AG04450 (cell line): Measurements from ENCODE around the gene KRT33B. TPM values are rescaled to one million over a fixed set of nuclear protein-coding genes. Genes with fewer than 3 reads are reported as not detected.

ENCODE experiments used
- CTCF ChIA-PET: fragments of 300-600, 350-600 bp; formaldehyde crosslinking; extraction: SDS; loops from one replicate; lab custom pipeline; 2022; ENCODE audit warnings: antibody characterized with exemption, inconsistent platforms; lab: Charles Lee
- POLR2A ChIA-PET: fragments of 350-600 bp; formaldehyde crosslinking; extraction: SDS; loops from one replicate; lab custom pipeline; 2021; ENCODE audit warnings: antibody characterized with exemption, inconsistent platforms; lab: Yijun Ruan, JAX
- DNase-seq: peaks from one replicate; pipeline ENCODE4 v3.0.0-alpha.2; 2011; ENCODE audit warnings: low read depth, low spot score
- H3K27ac ChIP-seq: one replicate; pipeline ENCODE4 v1.5.1; 2012; ENCODE audit warnings: low read depth, low read length, control low read depth
- H3K27me3 ChIP-seq: one replicate; pipeline ENCODE4 v1.6.0; 2012; ENCODE audit warnings: low read length; ENCODE audit not compliant: control insufficient read depth, insufficient read depth
- H3K4me3 ChIP-seq: 2 replicates; pipeline ENCODE4 v1.5.1; 2011; ENCODE audit warnings: mild to moderate bottlenecking, low read depth, low read length, control low read depth
- H3K9me3 ChIP-seq: 2 replicates; pipeline ENCODE4 v1.5.1; 2012; ENCODE audit warnings: low read length; ENCODE audit not compliant: control insufficient read depth, insufficient read depth
- polyA plus RNA-seq: library from polyadenylated mRNA; depleted of rRNA; stranded (reverse); fragments of >200 nt; gene quantifications from 2 replicates; pipeline ENCODE4 v1.2.3, GENCODE V29; 2011
- TF ChIP-seq, protein P1 (sequence below): IDR thresholded peaks from 2 replicates; pipeline ENCODE4 v1.5.1; 2011; ENCODE audit warnings: low read depth, low read length, control low read depth, inconsistent platforms

KRT33B gene
- polyA plus RNA-seq, 1 experiment, result not detected

DNA sequence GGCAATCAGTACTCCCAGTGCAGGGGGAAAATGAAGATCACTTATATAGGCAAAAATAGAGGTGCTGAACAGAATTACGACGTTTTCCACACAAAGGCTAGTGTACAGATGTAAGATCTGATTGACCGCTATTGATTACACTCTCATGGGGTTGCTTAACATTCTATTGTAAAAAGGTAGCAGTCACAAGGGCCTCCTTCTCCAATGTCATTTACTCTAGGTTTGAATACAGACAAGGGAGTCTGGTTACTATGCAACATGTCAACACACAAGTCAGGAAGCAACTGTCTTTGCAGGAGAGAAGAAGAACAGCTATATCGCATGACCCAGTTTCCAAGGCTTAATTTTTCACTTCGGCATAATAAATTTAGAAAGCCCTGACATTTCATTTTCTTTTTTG, 46.9 kb upstream of the KRT33B start:
- POLR2A ChIA-PET, result interaction anchor here (0.7 to 1.5 kb wide), 2 partner anchors 12 to 49 kb away, joined by 4 to 9 read pairs; no protein-coding TSS in a partner anchor
- TF ChIP-seq, protein P1, sequence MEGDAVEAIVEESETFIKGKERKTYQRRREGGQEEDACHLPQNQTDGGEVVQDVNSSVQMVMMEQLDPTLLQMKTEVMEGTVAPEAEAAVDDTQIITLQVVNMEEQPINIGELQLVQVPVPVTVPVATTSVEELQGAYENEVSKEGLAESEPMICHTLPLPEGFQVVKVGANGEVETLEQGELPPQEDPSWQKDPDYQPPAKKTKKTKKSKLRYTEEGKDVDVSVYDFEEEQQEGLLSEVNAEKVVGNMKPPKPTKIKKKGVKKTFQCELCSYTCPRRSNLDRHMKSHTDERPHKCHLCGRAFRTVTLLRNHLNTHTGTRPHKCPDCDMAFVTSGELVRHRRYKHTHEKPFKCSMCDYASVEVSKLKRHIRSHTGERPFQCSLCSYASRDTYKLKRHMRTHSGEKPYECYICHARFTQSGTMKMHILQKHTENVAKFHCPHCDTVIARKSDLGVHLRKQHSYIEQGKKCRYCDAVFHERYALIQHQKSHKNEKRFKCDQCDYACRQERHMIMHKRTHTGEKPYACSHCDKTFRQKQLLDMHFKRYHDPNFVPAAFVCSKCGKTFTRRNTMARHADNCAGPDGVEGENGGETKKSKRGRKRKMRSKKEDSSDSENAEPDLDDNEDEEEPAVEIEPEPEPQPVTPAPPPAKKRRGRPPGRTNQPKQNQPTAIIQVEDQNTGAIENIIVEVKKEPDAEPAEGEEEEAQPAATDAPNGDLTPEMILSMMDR, result no peak

DNA sequence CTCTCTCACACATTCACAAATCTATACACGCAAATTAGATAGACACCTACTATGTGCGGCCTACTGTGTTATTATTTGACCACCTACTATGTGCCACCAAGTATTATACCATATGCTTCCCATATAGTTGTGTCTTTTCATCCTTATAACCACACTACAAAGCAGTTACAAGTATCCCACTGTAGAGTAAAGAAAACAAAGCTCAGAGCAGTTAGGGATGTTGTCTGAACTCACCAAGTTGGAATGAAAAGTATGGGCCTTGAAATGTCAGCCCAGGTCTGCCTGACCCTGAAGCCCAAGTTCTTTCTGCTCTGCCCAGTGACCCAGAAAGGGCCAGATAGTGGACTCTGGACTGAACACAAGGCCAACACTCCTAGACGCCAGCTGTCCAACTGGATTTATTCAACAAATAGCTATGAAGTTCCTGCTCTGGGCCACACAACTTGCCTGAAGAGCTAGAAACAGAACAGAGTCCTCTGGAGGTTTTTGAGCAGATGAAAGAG, 46.3 kb upstream of the KRT33B start:
- DNase-seq, result no peak
- Histone ChIP-seq H3K9me3 (peaks cover 3% of the 10 kb centered on the region; the same call in 1 of the 2 replicates), H3K27ac (peak overlapping the region; percentile 61), H3K4me3 (no peak overlapping the region), H3K27me3 (peaks cover 2% of the 10 kb centered on the region)
- CTCF ChIA-PET, result interaction anchor here (0.8 to 1.3 kb wide), 2 partner anchors 247 to 250 kb away, joined by 3 to 4 read pairs; no protein-coding TSS in a partner anchor
- POLR2A ChIA-PET, result interaction anchor here (0.7 to 1.5 kb wide), 2 partner anchors 12 to 49 kb away, joined by 4 to 9 read pairs; no protein-coding TSS in a partner anchor
- TF ChIP-seq, protein P1, result no peak

More for the DNA sequence above, 46.9 kb upstream of the KRT33B start:
- Histone ChIP-seq H3K4me3 (no peak overlapping the region), H3K27me3 (peaks cover 2% of the 10 kb centered on the region), H3K9me3 (peaks cover under 1% of the 10 kb centered on the region; the same call in 1 of the 2 replicates), H3K27ac (no peak overlapping the region)
- CTCF ChIA-PET, result interaction anchor here (0.8 to 1.3 kb wide), 2 partner anchors 246 to 249 kb away, joined by 3 to 4 read pairs; no protein-coding TSS in a partner anchor
- DNase-seq, result no peak

DNA sequence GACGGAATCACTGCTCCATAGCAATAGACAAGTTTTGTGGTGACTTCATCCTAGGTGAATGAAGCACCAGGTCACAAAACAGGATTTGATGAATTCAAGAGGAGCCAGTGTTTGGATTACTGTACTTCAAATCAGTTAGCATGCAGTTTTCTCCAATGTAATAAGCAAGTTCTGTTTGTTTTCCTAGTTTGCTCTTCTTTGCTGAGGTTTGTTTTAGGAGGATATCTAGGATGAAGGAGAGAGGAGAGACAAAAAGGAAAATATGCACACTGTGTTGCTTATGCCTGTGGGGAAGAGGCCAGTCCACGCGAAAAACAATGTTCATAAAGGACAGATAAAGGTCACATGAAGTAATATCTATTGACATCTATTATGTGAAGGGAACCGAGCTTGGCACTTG, 45.8 kb upstream of the KRT33B start:
- TF ChIP-seq, protein P1, result no peak
- Histone ChIP-seq H3K27ac (no peak overlapping the region), H3K4me3 (no peak overlapping the region), H3K27me3 (peaks cover 2% of the 10 kb centered on the region), H3K9me3 (peaks cover 3% of the 10 kb centered on the region; the same call in 1 of the 2 replicates)
- ChIA-PET POLR2A (interaction anchor here (1.5 kb wide), 1 partner anchor 11 kb away, joined by 9 read pairs; no protein-coding TSS in a partner anchor), CTCF (interaction anchor here (0.8 to 1.3 kb wide), 2 partner anchors 247 to 250 kb away, joined by 3 to 4 read pairs; no protein-coding TSS in a partner anchor)
- DNase-seq, result no peak

DNA sequence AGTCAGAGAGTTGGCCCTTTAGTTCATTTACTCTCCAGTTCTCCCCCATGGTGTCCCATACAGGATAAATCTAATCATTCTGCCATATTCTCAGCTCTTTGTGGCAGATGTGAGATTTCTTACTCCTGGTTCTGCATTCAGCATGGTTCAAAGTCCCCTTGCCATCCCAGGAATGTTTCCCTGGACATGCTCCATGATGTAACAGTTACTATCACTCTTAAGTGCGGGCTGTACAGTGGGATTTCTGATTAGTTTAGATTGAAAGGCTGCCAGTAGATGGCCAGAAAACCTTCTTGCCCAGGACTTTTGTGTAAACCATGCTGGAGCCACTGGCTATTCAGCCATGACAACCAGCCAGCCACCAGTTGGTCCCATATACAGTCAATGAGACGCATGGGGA, 44.4 kb upstream of the KRT33B start:
- Histone ChIP-seq H3K27me3 (no peaks in the 10 kb centered on the region), H3K27ac (no peak overlapping the region), H3K4me3 (no peak overlapping the region), H3K9me3 (peaks cover 3% of the 10 kb centered on the region; the same call in 1 of the 2 replicates)
- ChIA-PET POLR2A (no interaction called here), CTCF (interaction anchor here (0.8 to 1.1 kb wide), 2 partner anchors 10 to 253 kb away, joined by 3 read pairs; no protein-coding TSS in a partner anchor)
- DNase-seq, result no peak
- TF ChIP-seq, protein P1, result no peak

DNA sequence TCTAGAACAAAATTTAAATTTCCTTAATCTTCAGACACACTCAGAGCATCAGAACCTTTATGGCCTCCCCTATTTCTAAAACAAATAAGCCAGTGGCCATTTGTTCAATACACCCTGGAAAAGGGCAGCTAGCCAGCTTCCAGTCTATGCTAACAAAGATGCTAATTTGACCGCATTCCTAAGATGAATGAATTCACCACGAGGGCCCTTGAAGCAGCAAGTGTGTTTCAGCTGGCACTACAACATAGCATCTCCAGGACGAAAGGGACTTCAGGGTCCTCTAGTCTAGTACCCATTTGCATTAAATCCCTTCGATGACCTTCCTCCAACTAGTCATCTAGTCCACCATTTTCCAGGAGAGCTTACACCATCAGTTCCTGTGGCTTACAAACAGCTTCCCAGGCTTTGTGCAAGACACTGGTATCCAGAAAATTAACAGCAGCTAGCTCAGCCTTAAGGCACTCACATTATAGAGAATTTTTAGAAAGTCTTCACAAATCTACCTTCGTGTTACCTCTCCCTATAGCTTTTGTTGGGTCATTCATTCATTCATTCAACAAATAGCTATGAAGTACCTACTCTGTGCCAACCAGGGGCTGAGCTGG, 43.8 kb upstream of the KRT33B start:
- CTCF ChIA-PET, result interaction anchor here (0.8 to 1.1 kb wide), 2 partner anchors 10 to 254 kb away, joined by 3 read pairs; no protein-coding TSS in a partner anchor
- H3K27ac ChIP-seq, result no peak overlapping the region
- TF ChIP-seq, protein P1, result no peak
- POLR2A ChIA-PET, result no interaction called here
- no peaks in the 10 kb centered on the region for H3K27me3 ChIP-seq
- H3K4me3 ChIP-seq, result no peak overlapping the region
- peaks cover 3% of the 10 kb centered on the region; the same call in 1 of the 2 replicates for H3K9me3 ChIP-seq
- no peak for DNase-seq
